NCI-H2081 (cell line): ENCODE measurements around the gene CLEC2L.
"Not testable (repeated sequence)": the region's sequence is repeated elsewhere in the genome, so short reads cannot be mapped to it uniquely, and the experiment has no call there.

ENCODE experiments used
- DNase-seq, 2 experiments: peaks; one replicate each; lab custom pipeline; 2025; lab: John Stamatoyannopoulos, UW

The CLEC2L gene

GRCh38 chr7:139523968-139524815, 707 bp downstream of the CLEC2L start:
- DNase-seq: no peak

GRCh38 chr7:139525239-139525638, 1.8 kb downstream of the CLEC2L start:
- DNase-seq: no peak

- DNase-seq: no peak
Measured at GRCh38 chr7:139525750-139526149, 2.3 kb downstream of the CLEC2L start.

GRCh38 chr7:139526578-139527544, 3.4 kb downstream of the CLEC2L start:
- DNase-seq: no peak

GRCh38 chr7:139531094-139531493, 7.6 kb downstream of the CLEC2L start:
- no peak for DNase-seq

GRCh38 chr7:139532636-139533155, 9.2 kb downstream of the CLEC2L start:
- DNase-seq: no peak

GRCh38 chr7:139534096-139534495, 10.6 kb downstream of the CLEC2L start:
- no peak for DNase-seq

- no peak for DNase-seq
Measured at GRCh38 chr7:139534966-139535651, 11.6 kb downstream of the CLEC2L start.

- no peak for DNase-seq
Measured at GRCh38 chr7:139536152-139536551, 12.7 kb downstream of the CLEC2L start.

- DNase-seq: no peak
Measured at GRCh38 chr7:139538881-139539635, 15.6 kb downstream of the CLEC2L start.

- no peak for DNase-seq
Measured at GRCh38 chr7:139540203-139540602, 16.7 kb downstream of the CLEC2L start.

GRCh38 chr7:139541600-139542307, 18.3 kb downstream of the CLEC2L start:
- DNase-seq: no peak

- DNase-seq: no peak
Measured at GRCh38 chr7:139542308-139543151, 19.0 kb downstream of the CLEC2L start.

- no peak for DNase-seq
Measured at GRCh38 chr7:139543801-139544603, 20.5 kb downstream of the CLEC2L start.

GRCh38 chr7:139544645-139545044, 21.2 kb downstream of the CLEC2L start:
- no peak for DNase-seq

- DNase-seq: no peak
Measured at GRCh38 chr7:139548302-139549028, 25.0 kb downstream of the CLEC2L start.

- not testable (repeated sequence) for DNase-seq
Measured at GRCh38 chr7:139553991-139554700, 30.7 kb downstream of the CLEC2L start.
